Gastroesophageal sphincter (tissue), 4 donors: ENCODE measurements around the gene IDUA. TPM values are rescaled to one million over a fixed set of nuclear protein-coding genes. Genes with fewer than 3 reads are reported as not detected.

Source experiments
- ATAC-seq: fragments of 150-250 bp; one replicate; pipeline ENCODE4 v1.9.1; 2016; ENCODE audit warnings: mild to moderate bottlenecking, moderate library complexity
- H3K27ac ChIP-seq, 4 donors: fragments of 200-600 bp; sonication (generic) in 3 of 4; 1 replicate in 3 of 4; 2 replicates in 1 of 4; pipeline ENCODE4 v1.5.1; 2016 to 2019
- H3K27me3 ChIP-seq: fragments of 200-600 bp; sonication (generic); one replicate; pipeline ENCODE4 v1.5.1; 2019
- H3K36me3 ChIP-seq, 2 donors: fragments of 200-600 bp; sonication (generic); one replicate each; pipeline ENCODE4 v1.5.1; 2019; ENCODE audit warnings: control low read depth in 1 of 2
- H3K4me1 ChIP-seq, 3 donors: fragments of 200-600 bp; sonication (generic); 1 replicate in 2 of 3; 2 replicates in 1 of 3; pipeline ENCODE4 v1.5.1; 2016 to 2019; ENCODE audit warnings: control low read depth in 2 of 3
- H3K4me3 ChIP-seq, 2 donors: fragments of 200-600 bp; sonication (generic); one replicate each; pipeline ENCODE4 v1.5.1; 2019; ENCODE audit warnings: mild to moderate bottlenecking in 1 of 2, moderate library complexity in 1 of 2
- H3K9me3 ChIP-seq, 3 donors: fragments of 200-600 bp; sonication (generic); one replicate each; pipeline ENCODE4 v1.5.1; 2017 to 2019; ENCODE audit warnings: control low read depth in 2 of 3
- CTCF ChIP-seq, 4 experiments: fragments of 200-600 bp in 2 of 4; fragments of 450-650 bp in 2 of 4; sonication (generic) in 1 of 4; IDR thresholded peaks; one replicate each; pipeline ENCODE4 v1.5.1; 2017 to 2019; ENCODE audit warnings: antibody characterized with exemption in 4 of 4, mild to moderate bottlenecking in 2 of 4, moderate library complexity in 2 of 4
- EP300 ChIP-seq: sonication (generic); formaldehyde crosslinking; IDR thresholded peaks from one replicate; pipeline ENCODE4 v1.6.1; 2017; ENCODE audit warnings: antibody characterized with exemption, mild to moderate bottlenecking
- POLR2A ChIP-seq, 2 donors: fragments of 450-650 bp; IDR thresholded peaks; one replicate each; pipeline ENCODE4 v1.6.1; 2017; ENCODE audit warnings: antibody characterized with exemption in 2 of 2, mild to moderate bottlenecking in 2 of 2, moderate library complexity in 1 of 2
- POLR2AphosphoS5 ChIP-seq: sonication (generic); formaldehyde crosslinking; IDR thresholded peaks from one replicate; pipeline ENCODE4 v1.6.1; 2017; ENCODE audit warnings: antibody characterized with exemption
- WGBS, 2 donors: methylation state at CpG; one replicate each; pipeline ENCODE4 v1.1.5; 2018; ENCODE audit warnings: low coverage in 1 of 2; 5-methylcytosine and 5-hydroxymethylcytosine counted together
- total RNA-seq, 4 donors: library from RNA; depleted of rRNA; stranded (reverse); fragments of >200 nt; gene quantifications; one replicate each; pipeline ENCODE4 v1.1.0, GENCODE V29; 2016

The IDUA gene
- total RNA-seq, 4 donors from 2014 or later, result 4.6 to 15.1 (median 12.2) TPM

- 76% methylated on average over 9 of the region's 14 CpGs; no CpG with 5 or more reads in 1 of the 2 donors for WGBS, 2 donors
- no peaks in the 10 kb centered on the region for H3K9me3 ChIP-seq
- no peaks in the 10 kb centered on the region for H3K4me1 ChIP-seq
- H3K36me3 ChIP-seq, result peaks cover 0 to 98% of the 10 kb centered on the region in 2 donors
- H3K4me3 ChIP-seq, result no peak overlapping the region
- no peak for TF ChIP-seq POLR2AphosphoS5
- no peak for TF ChIP-seq CTCF (IDR thresholded peaks at IDR 0.05)
- no peak for TF ChIP-seq EP300
- no peak for TF ChIP-seq POLR2A (IDR thresholded peaks at IDR 0.05)
- no peaks in the 10 kb centered on the region for H3K27me3 ChIP-seq
- H3K27ac ChIP-seq, result no peak overlapping the region
- no peak for ATAC-seq
Observed at GRCh38 chr4:956531-957230, 30.2 kb upstream of the IDUA start.

- no peak overlapping the region for H3K27ac ChIP-seq
- WGBS, 2 donors, result no CpG with 5 or more reads among the region's 8 CpGs
- H3K27me3 ChIP-seq, result no peaks in the 10 kb centered on the region
- no peak for ATAC-seq
- H3K9me3 ChIP-seq, result no peaks in the 10 kb centered on the region
- peaks cover 0 to 98% of the 10 kb centered on the region in 2 donors for H3K36me3 ChIP-seq
- H3K4me3 ChIP-seq, result no peak overlapping the region
- no peak for TF ChIP-seq POLR2A (IDR thresholded peaks at IDR 0.05)
- no peak for TF ChIP-seq POLR2AphosphoS5
- TF ChIP-seq EP300, result no peak
- no peak for TF ChIP-seq CTCF (IDR thresholded peaks at IDR 0.05)
- no peaks in the 10 kb centered on the region for H3K4me1 ChIP-seq
Observed at GRCh38 chr4:957231-957580, 29.6 kb upstream of the IDUA start.

- H3K36me3 ChIP-seq, result peaks cover 0 to 99% of the 10 kb centered on the region in 2 donors
- no peak overlapping the region for H3K4me3 ChIP-seq
- no peak for ATAC-seq
- no peaks in the 10 kb centered on the region for H3K27me3 ChIP-seq
- H3K9me3 ChIP-seq, result no peaks in the 10 kb centered on the region
- H3K4me1 ChIP-seq, result no peaks in the 10 kb centered on the region
- TF ChIP-seq CTCF (IDR thresholded peaks at IDR 0.05), result no peak
- no peak for TF ChIP-seq POLR2A (IDR thresholded peaks at IDR 0.05)
- no peak for TF ChIP-seq POLR2AphosphoS5
- no peak for TF ChIP-seq EP300
- 83 to 91% methylated on average over 1 to 24 of the region's 45 CpGs for WGBS, 2 donors
- H3K27ac ChIP-seq, result no peak overlapping the region
Observed at GRCh38 chr4:957581-958313, 29.1 kb upstream of the IDUA start.

GRCh38 chr4:958314-958665, 28.6 kb upstream of the IDUA start:
- no peak for TF ChIP-seq CTCF (IDR thresholded peaks at IDR 0.05)
- TF ChIP-seq POLR2A (IDR thresholded peaks at IDR 0.05), result no peak
- no peak for TF ChIP-seq POLR2AphosphoS5
- no peak for TF ChIP-seq EP300
- no peaks in the 10 kb centered on the region for H3K4me1 ChIP-seq
- no peaks in the 10 kb centered on the region for H3K9me3 ChIP-seq
- H3K27me3 ChIP-seq, result no peaks in the 10 kb centered on the region
- peaks cover 0 to 99% of the 10 kb centered on the region in 2 donors for H3K36me3 ChIP-seq
- no peak overlapping the region for H3K27ac ChIP-seq
- 90% methylated on average over 3 of the region's 17 CpGs; no CpG with 5 or more reads in 1 of the 2 donors for WGBS, 2 donors
- no peak overlapping the region for H3K4me3 ChIP-seq
- no peak for ATAC-seq
